ENCODE measurements around the gene LUC7L3.
A peak's percentile ranks its signal among the peaks of the same experiment; 100 is the strongest.

LUC7L3 gene

DNA sequence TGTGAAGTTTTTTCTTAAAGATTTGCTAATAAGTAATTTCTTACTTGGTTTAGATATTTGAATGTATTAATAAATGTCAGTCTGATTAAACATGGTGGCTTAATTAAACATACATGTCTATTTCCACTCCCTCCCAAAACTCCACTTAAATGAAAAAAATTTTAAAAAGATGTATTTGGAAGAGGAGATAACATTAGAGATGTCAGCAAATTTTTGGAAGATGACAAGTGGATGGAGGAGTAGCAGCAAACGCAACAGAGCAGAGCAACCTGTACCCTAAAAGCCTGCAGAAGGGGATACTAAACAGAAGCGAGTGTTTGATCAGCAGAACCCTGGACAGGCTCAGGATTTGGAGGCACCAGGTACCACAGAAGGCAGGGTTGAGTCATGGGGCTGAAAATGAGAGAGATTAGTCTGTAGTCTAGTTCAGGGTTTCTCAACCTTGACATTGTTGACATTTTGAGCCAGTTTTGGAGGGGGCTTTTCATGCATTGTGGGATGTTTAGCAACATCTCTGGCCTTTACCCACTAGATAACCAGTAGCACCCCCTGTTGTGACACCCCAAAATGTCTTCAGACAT is 17.8 kb downstream of the LUC7L3 start:
- in situ Hi-C loops (cut with MboI; ENCODE audit: low pct_unique_long_range_greater_than_20kb, low sequenced_read_pairs), result no loop called here
- DNase-seq, result no peak

DNA sequence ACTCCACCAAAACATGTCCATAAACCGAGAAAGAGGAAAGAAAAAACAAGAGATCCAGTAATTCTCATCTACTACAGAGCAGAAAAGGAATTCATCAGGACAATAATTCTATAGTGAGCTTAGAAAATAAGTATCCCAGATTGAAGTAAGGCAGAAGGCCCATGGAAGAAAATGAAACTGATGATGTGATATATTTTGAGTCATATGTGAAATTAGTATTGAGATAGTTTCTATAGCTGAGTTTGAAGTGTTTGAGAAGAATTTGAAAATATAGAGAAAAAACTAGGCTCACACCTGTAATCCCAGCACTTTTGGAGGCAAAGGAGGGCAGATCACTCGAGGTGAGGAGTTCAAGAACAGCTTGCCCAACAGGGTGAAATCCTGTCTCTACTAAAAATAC is 19.7 kb downstream of the LUC7L3 start:
- no peak for DNase-seq
- in situ Hi-C loops (cut with MboI; ENCODE audit: low pct_unique_long_range_greater_than_20kb, low sequenced_read_pairs), result no loop called here

DNA sequence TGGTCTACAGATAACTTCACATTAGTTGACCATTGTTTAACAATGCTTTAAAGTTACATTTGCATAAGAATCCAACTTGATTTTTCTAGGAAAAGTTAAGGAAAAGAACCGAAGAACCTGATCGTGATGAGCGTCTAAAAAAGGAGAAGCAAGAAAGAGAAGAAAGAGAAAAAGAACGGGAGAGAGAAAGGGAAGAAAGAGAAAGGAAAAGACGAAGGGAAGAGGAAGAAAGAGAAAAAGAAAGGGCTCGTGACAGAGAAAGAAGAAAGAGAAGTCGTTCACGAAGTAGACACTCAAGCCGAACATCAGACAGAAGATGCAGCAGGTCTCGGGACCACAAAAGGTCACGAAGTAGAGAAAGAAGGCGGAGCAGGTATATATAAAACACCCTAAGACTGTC is 26.2 kb downstream of the LUC7L3 start:
- in situ Hi-C loops (cut with MboI; ENCODE audit: low pct_unique_long_range_greater_than_20kb, low sequenced_read_pairs), result no loop called here
- no peak for DNase-seq

DNA sequence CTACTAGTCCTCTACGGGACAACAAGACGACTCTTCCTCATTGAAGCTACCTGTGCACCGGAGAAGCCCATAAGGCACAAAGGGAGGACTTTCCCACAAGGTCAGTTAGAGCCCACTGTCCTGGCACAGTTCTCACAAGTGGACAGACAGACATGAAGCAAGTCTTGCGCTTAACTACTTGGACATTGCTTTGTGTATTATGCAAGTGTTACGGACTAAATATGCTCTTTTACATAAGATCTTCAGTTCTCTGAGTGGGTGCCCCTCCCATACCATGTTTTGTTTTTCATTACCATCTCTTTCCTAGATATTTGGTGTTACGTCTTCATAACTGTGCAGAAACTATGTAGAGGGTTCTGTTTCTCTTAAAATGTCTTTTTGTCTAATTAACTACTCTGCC is 29.8 kb downstream of the LUC7L3 start:
- DNase-seq, result no peak

DNA sequence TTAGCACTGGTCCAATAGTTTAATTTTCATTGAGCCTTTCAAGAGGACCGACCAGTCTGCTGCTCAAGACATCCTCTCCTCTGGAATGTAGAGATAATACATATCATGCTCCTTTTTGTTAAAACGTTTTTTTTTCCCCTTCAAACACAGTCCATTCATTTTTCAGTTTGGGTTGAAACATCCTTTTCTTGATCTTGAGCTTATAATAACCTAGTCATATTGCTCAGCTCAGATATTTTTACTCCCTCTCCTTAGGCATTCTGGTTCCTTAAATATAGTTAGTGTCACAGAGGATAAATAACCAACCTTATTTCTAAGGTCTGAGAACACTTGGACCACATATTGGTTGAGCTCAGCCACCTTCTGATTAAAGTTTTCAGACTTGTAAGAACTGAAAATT is 35.1 kb downstream of the LUC7L3 start:
- in situ Hi-C loops (cut with MboI; ENCODE audit: low pct_unique_long_range_greater_than_20kb, low sequenced_read_pairs), result no loop called here
- DNase-seq, result no peak

More for the DNA sequence above, 29.8 kb downstream of the LUC7L3 start:
- in situ Hi-C loops (cut with MboI; ENCODE audit: low pct_unique_long_range_greater_than_20kb, low sequenced_read_pairs), result no loop called here

DNA sequence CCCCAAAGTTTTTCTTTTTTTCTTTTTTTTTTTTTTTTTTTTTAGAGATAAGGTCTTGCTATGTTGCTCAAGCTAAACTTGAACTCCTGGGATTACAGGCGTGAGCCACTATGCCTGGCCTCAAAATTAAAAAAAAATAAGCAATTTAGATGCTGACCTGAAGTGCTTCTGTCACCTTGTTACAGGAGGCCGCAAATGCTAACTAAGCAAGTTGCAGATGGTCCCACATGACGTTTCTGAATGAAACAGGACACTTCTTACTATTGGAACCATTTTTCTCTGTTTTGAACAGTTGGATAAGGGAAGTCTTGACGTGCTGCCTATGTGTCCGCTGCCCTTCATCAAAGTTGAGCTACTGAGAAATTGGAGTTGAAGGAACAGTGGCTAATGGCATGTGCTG is 39.1 kb downstream of the LUC7L3 start:
- in situ Hi-C loops (cut with MboI; ENCODE audit: low pct_unique_long_range_greater_than_20kb, low sequenced_read_pairs), result no loop called here

DNA sequence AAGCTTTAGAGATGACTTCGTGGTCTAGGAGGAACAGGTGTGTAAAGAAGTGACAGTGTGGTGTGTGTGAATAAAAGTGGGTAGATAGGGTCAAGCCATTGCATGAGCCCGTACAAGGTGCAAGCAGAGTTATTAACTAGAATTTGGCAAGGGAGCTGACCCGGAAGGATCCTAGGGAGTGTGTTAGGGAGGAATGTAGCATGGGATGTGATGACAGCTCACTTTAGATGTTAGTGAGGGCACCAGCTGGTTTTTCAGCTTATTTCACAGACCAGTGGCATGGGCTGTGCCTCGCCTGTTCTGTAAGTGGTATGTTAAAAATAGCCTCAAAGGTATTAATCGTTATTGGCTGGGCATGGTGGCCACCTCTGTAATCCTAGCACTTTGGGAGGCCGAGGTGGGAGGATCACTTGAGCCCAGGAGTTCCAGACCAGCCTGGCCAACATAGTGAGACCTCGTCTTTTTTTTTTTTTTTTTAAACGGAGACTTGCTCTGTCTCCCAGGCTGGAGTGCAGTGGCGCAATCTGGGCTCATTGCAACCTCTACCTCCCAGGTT is 39.7 kb downstream of the LUC7L3 start:
- in situ Hi-C loops (cut with MboI; ENCODE audit: low pct_unique_long_range_greater_than_20kb, low sequenced_read_pairs), result no loop called here
- DNase-seq, result no peak

More for the DNA sequence above, 39.1 kb downstream of the LUC7L3 start:
- no peak for DNase-seq

DNA sequence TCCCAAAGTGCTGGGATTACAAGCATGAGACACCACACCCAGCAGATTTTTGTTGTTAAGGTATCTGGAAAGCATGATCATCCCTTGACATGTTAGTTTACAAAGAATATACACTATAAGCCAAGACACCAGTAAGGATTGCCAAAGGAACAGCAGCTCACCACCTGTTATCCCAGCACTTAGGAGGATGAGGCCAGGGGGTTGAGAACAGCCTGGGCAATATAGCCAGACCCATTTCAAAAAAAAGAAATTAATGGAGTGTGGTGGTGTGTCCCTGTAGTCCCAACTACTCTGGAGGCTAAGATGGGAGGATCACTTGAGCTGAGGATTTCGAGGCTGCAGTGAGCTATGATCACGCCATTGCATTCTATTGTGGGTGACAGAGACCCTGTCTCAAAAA is 42.8 kb downstream of the LUC7L3 start:
- in situ Hi-C loops (cut with MboI; ENCODE audit: low pct_unique_long_range_greater_than_20kb, low sequenced_read_pairs), result no loop called here
- no peak for DNase-seq

DNA sequence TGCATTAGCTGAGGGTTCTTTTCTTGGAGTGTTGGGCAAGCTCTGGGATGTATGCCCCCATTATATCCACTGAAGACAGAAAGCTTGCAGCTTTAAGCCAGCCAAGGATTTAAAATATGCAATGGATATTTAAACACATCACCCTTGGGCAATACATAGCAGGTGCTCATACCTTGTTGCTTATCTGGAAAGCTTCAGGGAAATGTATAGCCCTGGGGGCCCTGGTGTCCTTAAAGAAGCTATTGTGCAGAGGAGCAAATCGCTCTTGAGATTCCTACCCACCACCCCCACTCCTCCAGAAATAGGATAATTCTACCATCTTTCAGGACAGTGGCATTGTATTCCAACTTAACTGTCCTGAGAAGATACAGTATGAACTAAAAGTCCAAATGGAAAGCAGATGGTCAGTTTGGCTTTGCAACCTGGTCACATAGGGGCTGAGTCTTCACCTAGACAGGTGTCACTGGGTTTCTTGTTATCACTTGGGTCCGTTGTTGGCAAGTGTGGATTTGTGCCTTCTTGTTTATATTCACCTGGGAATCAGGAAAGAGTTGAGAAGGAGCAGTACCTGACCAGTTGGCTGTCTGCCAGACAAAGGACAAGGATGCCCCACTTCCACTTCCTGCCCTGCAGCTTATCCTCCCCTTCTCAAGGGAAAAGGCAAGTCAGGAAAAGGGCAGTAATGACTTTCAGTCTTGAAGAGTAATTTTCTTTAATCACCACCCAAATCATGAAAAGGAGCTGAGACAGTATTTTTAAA is 44.5 kb downstream of the LUC7L3 start:
- in situ Hi-C loops (cut with MboI; ENCODE audit: low pct_unique_long_range_greater_than_20kb, low sequenced_read_pairs), result no loop called here
- no peak for DNase-seq

DNA sequence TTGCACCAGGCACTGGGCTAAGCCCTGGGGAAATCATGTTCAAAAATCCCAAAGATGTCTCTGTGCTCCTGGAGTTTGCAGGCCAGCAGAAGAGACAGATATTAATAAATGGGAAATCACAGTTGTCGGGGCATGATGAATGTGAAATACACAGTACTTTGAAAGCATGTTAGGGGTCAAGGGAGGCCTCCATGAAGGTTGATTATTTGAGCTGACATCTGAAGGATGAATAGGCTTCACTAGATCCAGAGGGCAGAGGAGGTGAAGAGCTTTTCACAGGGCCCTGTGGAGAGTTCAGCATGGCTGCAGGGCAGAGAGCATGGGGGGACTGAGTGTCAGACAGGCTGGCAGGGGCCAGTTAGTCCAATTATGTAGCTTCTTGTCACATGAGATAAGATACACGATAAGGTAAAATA is 45.3 kb downstream of the LUC7L3 start:
- in situ Hi-C loops (cut with MboI; ENCODE audit: low pct_unique_long_range_greater_than_20kb, low sequenced_read_pairs), result no loop called here
- no peak for DNase-seq

DNA sequence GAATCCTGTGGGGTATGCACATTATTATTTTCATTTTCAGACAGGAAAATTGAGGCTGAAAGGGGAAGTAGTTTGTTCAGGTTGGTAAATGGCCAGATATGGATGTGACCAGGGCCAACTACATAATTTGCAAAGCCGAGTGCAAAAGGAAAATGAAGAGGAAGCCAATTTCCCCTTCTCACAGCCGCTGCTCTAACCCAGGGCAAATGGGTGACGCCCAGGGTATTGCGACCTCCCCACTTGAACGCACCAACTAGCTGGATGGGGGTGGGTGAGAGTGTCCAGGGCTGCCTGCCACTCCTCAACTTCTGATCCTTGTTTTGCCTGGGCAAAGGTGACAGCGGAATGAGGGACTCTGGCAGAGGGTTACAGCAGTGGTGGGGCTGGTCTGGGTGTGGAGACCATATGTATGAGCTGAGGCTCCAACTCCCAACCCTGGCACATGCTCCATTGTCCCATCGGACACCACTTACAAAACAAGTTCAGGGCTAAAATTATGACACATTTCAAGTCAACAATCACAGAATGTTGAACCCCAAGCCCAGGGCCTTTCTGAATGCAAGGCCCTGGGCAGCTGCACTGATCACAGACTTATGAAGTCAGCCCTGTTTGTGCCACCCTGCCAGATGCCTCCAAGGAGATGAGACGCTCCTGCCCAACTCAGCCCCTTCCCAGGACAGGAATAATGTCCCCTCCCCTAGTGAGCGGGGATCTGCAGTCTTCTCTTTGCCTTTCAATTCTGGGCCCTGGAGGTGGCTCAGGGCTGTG is 46.2 kb downstream of the LUC7L3 start:
- in situ Hi-C loops (cut with MboI; ENCODE audit: low pct_unique_long_range_greater_than_20kb, low sequenced_read_pairs), result no loop called here
- peak; percentile 79 for DNase-seq

DNA sequence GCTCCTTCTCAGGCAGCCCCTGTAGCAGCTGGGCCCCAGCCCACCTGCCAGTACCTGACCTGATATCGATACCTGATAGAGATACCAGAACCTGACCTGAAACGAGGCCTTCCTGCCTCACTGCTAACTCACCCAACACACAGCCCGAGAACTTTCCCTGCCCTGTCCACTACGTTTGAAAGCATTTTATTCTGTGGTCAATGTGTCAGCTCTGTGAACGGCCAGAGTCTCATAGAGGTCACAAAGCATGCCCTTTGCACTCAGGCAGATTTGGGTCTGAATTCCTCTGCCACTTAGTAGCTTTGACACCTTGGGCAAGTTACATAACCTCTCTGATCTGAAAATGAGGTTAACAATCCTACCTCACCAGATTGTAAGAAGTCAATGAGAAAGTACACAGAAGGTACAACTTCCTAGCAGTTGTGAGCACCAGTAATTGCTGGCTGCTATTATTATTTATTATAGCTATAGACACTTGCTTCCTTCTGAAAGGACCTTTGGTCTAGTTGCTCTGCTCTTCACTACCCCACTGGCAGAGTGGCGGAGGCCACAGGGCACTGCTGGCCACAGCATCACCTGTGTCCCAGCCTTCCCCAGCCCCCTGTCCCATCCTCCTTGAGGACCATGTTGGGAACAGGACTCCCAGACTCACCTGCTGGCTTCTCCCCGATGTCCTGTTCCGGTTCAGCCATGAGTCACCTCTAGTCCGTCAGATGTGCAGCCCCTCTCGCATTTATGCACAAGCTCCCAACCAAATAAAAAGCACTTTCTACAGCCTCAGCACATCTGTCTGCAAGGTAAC is 47.0 kb downstream of the LUC7L3 start:
- in situ Hi-C loops (cut with MboI; ENCODE audit: low pct_unique_long_range_greater_than_20kb, low sequenced_read_pairs), result no loop called here
- no peak for DNase-seq

DNA sequence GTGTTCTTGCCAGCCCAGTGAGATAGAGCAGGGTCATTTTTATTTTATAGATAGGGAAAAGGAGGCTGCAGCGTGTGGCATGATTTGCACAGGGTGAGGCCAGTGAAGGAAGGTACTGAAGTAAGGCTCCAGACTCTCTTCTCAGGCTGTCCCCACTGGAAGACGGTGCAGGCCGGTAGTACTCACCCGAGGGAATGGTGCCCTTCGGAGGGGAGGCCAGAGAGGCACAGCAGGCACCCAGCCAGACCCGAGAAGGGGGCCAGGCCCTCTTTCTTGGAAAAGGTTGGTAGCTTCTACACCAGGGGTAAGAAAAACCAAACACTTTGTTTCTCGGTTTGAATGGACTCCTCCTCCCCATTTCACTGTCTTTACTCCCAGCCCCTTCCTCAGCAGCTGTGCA is 47.6 kb downstream of the LUC7L3 start:
- in situ Hi-C loops (cut with MboI; ENCODE audit: low pct_unique_long_range_greater_than_20kb, low sequenced_read_pairs), result no loop called here
- no peak for DNase-seq

DNA sequence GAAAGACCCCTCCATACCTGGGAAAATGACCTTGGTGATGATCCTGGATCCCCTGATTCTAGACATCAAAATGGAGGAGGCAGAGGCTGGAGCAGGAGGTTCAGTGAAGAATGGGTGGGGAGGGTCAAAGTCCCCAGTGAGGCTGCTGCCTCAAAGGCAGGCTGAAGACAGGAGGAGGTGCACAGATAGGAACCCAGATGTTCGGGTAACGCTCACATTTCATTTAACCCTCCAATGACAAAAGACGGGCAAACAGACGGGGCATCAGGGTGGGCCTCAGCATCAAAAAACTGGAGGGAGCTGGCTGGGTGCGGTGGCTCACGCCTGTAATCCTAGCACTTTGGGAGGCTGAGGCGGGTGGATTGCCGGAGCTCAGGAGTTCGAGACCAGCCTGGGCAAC is 48.0 kb downstream of the LUC7L3 start, which contains the start of gene ANKRD40CL:
TSS of gene ANKRD40CL (minus strand) at position 73 of the 400 bp plus-strand sequence. CDS start 605 bp downstream, outside the sequence.
- no peak for DNase-seq
- in situ Hi-C loops (cut with MboI; ENCODE audit: low pct_unique_long_range_greater_than_20kb, low sequenced_read_pairs), result no loop called here

DNA sequence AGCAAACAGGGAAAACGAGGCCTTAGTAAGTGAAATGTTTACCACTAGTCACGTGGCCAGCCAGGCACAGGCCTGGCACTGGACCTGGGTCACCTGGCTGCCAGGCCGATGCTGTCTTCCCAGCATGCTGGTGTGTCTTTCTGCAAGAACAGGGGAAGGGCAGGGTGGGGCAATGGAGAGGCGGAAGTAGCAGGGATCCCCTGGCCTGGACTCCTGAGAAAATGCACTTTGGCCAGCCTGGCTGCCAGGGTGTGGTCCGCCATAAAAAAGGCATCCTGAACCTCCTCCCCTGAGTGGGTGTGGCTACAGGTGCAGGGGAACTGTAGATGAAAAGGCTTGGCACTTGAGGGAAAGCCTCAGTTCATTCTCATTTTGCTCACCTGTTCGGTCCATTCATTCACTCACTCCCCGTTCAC is 49.0 kb downstream of the LUC7L3 start:
- DNase-seq, result no peak

DNA sequence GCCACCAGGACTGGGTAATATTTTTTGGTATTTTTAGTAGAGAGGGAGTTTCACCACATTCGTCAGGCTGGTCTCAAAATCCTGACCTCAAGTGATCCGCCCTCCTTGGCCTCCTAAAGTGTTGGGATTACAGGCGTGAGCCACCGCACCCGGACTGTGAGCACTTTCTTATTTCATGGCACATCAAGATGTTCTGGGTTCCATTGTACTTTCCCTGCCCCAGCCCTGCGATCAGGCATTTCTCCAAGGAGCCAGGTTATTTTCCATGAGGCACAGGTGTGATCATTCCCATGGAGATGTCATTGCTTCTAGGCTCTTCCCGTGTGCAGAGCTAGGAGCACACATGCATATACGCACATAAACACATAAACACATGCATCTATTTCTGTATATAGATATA is 50.5 kb downstream of the LUC7L3 start:
- DNase-seq, result no peak
- in situ Hi-C loops (cut with MboI; ENCODE audit: low pct_unique_long_range_greater_than_20kb, low sequenced_read_pairs), result no loop called here

More for the DNA sequence above, 49.0 kb downstream of the LUC7L3 start:
- in situ Hi-C loops (cut with MboI; ENCODE audit: low pct_unique_long_range_greater_than_20kb, low sequenced_read_pairs), result no loop called here

DNA sequence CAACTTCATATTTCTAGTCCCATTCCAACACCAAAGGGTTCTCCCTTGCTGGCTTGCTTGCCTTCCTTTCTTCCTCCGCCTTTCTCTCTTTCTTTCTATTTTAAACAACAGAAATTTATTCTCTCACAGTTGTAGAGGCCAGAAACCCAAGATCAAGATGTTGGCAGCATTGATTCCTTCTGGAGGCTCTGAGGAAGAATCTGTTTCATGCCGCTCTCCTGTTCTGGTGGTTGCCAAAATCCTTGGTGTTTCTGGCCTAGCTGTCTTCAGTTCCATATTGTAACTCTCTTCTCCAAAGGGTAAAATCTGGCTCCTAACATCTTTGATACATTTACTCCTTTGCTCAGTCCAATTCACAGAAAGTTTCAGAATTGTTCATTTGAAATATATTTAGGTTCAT is 50.9 kb downstream of the LUC7L3 start:
- no peak for DNase-seq
- in situ Hi-C loops (cut with MboI; ENCODE audit: low pct_unique_long_range_greater_than_20kb, low sequenced_read_pairs), result no loop called here

DNA sequence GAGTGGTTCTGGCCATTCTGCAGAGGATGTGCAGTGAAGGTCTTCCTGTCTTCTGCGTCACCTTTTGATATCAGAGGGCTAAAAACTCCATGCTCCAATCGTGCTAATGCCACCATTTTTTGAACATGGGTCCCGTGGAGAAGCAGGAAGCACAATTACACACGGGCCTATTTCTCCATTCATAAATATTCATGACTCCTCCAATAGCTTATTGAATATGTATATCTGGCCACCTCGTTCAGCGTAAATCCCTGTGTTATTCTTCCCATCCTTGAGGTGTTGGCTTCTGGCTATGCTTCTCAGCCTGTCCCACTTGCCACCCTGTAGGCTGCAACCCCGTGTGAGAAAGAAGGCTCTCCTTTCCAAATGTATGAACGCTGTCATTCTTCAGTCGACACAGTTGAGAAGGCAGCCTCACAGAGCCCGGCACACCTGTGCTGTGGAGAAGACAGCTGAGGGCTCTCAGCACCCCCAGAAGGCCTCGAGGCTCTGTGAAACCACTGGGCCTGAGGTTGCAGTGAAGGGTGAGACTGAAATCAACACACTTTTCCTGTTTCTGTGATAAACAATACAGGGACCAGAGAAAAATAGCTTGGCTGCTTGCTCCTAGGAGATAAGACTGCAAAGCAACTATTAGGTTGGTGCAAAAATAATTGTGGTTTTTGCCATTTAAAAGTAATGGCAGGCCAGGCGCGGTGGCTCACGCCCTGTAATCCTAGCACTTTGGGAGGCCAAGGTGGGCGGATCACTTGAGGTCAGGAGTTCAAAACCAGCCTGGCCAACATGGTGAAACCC is 52.8 kb downstream of the LUC7L3 start:
- no peak for DNase-seq
- in situ Hi-C loops (cut with MboI; ENCODE audit: low pct_unique_long_range_greater_than_20kb, low sequenced_read_pairs), result no loop called here

All from KBM-7 (cell line).